Islet precursor cell (in vitro differentiated cells): ENCODE measurements around the gene ABCA8.
A peak's percentile ranks its signal among the peaks of the same experiment; 100 is the strongest.

Source experiments
- DNase-seq: peaks from one replicate; pipeline ENCODE4 v3.0.0-alpha.2; 2018

Gene ABCA8

DNA sequence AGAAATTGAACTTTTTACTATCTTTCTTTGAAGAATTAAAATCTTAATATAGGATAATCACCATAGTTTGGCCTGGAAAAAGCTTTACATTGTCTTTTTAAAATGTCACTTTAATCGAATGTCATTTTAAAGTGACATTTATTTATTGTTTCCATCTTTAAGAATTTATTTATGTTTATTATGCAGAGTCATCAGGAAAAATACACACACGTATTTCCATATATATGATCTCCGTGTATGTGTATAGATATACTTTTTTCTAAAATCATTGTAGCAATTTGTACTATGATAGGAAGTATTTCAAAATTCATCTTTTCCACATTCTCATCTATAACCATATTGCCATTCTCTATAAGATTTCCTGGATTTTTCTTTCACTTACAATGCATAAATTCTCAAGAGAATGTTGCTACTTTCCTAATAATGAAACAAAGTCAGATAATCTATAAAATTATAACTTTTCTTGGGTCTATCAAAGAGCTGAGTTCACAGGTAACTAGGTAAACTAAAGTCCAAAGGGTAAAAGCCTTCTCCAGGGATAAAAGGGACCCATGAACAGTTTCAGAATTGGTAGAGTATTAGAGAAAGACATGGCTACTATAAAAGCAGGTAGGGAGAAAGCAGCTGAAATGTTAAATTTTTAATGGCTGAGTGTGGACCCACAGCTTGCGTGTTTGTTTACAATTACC lies 11.9 kb downstream of the ABCA8 start:
- no peak for DNase-seq

DNA sequence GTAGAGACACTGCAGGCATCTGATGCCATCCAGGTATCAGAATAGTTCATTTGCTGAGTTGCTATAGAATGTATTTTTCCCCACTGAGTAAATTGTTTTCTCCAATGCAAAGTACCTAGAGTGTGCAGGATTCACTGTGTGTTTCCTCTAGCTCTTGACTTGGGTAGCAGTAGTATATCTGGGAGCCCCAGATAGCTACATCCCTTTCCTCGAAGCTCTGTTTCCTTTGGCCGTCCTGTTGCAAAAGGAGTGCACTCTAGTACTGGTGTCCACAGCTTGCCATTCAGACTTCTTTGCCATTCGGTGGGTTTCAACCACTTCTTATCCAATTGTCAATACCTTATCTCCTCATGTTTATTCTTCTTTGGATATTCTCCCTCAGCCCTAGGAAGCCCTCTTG lies 12.8 kb downstream of the ABCA8 start:
- no peak for DNase-seq

DNA sequence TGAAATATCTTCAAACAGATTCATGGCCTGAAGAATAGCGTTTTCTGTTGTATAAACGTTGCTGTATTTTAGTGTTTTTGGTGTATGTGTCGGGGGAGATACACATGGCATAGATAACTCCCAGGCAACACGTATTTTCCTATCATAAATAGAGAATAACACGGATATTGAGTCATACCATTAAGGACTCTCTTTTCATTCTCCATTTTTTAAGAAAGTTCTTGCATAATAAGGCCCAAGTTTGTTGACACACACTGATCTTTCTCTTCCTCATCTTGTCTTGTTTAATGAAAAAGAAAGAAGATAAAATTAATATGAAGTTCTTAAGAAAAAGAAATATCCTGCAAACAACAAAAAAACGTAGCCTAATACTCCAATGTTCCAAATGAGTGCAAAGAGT lies 13.4 kb downstream of the ABCA8 start:
- DNase-seq: no peak

DNA sequence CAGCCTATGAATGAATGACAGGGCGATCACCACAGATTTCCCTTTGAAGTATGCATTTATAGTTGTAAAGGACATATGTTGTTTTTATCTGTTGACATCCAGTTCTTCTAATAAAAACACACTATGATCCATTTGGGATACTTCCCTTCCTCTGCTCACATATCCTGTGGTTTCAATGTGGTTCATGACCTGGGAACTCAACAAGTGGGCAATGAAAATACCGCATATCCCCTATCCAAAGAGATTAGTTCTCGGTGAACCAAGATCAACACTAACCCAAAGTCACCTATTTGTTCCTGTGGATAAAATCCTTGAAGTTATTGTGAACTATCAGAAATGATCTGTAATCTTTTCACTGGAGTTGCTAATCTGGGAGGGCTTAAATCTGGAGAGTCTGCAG lies 16.0 kb downstream of the ABCA8 start:
- no peak for DNase-seq

DNA sequence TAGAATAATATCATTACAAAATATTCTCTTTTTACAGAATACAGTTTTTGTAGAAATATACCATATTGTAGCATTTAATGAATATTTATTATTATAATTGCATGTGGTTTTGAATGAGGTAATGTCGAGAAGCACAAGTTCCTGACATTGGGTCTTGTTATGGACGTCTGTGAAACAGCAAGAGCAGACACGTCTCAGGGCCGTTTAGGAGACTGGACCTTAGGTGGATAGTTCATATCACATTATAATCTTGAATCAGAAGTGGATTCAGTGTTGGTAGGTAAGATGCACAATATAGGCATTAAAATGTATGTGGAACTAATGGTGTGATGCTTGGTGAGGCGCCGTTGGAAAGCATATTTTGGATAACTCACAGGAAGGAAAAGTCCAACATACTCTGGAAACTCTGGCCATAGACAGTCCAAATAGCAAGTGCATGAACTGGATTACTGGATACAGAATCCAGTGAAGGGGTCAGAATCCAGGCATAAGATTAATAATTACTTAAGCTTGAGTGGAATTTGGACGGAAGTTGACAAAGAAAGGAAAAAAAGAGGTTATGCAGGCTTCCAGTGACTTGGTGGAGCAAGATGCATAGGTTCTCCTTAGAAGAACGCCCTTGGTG lies 17.2 kb downstream of the ABCA8 start:
- DNase-seq: no peak

DNA sequence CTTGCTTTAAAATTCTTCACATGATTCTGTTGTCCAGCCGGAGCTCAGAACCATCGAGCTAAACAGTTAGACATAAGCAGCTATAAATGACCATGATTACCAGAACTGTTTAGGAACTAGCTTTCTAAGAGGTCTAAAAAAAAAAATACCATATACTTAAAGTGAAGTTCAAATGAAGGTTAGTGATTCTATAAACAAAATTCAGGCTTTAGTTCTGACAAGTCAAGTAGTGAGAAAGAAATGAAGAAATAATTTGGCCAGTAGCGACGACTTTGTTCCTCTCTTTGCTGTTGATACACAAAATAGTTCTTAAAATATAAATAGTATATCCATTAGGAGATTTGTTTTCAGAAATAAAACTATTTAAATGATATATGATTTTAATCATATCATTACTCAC lies 27.7 kb downstream of the ABCA8 start:
- no peak for DNase-seq

DNA sequence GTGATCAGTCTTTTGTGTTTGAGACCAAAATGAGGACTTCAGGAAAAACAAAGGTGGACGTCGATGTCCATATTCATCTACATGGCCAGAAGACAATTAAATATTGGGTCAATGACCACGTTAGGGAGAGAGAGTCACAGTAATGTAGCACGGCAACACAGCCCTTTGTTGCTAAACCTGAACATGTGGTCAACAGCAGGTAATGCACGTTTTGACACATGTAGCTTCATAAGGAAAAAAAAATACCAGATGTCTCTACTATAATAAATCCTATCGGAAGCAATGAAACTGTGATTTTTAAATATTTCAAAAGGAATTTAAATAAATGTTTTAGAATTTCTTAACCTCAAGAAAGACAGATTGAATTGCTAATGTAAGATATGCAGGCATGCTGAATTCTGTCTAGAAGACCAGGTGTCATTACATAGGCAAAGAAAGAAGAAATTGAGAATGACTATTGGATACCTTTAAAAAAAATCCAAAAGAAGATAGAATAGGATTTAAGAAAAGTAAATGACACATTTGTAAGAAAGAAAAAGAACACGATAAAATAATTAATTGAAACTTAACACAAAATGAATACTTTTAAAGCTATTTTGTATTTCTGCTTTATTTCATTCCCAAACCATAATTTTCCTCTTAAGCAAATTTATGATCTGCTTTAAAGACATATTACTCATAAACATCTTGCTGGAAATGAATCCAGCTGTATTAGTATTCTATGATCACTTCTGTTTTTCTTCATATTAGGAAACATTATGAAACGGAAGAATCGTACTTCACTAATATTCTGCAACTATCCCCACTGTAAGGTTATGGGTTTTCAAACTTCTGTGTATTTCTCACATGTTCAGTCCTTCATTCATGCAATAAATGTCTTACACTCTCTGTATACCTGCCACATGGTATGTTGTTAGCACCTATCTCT lies 30.1 kb downstream of the ABCA8 start:
- no peak for DNase-seq

DNA sequence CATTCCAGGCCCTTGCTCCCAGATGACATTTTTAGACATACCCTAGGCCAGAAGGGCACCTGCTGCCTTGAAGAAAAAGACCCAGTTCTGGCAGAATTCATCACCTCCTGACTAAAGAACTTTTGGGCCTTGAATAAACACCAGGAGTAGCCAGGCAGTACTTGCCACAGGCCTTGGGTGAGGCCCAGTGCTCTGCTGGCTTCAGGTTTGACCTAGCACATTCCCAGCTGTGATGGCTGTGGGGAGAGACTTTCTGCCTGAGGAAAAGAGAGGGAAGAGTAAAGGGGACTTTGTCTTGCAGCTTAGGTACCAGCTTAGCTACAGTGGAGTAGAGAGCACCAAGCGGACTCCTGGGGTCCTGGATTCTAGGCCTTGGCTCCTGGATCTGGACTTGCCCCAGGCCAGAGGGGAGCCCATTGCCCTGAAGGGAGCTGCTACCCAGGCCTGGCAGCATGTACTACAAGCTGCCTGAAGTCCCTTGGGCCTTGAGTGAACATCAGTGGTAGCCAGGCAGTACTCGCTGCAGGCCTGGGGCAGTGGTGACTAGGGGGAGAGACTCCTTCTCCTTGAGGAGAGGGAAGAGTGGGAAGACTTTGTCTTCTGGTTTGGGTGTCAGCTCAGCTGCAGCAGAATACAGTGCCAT lies 44.3 kb downstream of the ABCA8 start:
- no peak for DNase-seq

DNA sequence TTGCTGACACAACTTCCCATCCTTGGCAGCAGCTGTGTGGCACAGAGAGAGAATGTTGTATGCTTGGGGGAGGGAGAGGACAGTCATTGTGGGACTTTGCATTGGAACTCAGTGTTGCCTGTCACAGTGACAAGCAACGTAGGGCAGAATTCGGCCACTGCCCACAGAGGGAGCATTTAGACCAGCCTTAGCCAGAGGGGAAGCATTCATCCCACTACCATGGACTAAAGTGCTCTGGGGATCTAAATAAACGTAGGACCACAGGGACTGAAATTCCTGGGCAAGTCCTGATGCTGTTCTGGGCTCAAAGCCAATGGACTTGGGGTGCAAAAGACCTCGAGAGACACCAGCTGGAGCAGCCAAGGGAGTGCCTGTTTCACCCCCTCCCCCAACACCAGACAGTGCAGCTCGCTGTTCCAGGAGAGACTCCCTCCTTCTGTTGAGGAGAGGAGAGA lies 44.9 kb downstream of the ABCA8 start:
- DNase-seq: peak; percentile 62

DNA sequence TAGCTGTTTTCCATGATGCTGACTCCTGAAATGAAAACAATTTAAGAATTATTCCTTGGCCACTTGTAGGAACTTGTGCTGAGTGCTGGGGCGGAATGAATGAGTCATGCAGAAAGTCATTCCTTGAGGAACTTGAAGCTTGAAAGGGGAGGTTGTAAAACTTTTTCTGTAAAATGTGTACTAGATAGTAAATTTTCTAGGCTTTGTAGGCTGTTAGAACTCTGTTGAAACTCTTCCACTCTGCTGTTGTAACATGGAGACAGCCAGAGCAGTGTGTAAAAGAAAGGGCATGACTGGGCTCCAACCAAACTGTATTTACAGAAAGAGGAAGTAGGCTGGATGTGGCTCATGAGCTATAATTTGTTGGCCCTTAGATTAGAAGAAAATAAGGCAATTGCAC lies 46.1 kb downstream of the ABCA8 start:
- DNase-seq: peak; percentile 87

DNA sequence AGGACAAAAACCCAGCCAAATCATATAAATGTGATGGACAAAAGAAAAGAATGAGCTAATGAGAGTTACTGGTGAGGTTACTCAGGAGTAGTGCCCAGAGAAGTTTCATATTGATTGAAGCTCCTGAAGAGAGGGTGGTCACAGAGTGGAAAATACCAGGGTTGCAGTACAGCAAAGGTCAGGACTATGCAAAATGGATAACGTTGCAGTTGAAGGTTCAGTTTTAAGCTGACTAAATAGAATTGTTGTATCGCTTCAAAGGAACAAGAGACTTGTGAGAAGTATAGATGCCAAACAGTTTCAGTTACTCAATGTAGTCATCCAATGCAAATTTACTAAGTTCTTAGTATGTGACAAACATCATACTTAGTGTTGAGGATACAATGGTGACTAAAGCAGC lies 47.1 kb downstream of the ABCA8 start:
- DNase-seq: no peak

DNA sequence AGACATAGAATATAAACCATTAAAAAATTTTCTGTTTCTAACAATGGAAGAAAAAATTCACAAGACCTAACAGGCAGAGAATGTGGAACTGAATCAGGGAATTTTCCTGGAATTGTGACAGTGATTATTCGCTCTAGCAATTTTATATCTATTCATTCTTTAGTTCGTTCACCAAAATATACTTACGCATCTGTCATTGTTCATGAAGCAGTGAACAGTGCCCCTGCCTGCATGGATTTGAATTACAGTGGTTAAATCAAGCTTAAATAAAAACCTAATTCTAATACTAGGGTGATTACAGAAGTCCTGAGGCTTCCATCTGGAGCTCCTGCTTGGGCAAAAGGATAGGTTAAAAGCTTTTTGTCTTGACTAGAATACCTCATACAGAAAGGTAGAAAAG lies 48.6 kb downstream of the ABCA8 start:
- DNase-seq: no peak

DNA sequence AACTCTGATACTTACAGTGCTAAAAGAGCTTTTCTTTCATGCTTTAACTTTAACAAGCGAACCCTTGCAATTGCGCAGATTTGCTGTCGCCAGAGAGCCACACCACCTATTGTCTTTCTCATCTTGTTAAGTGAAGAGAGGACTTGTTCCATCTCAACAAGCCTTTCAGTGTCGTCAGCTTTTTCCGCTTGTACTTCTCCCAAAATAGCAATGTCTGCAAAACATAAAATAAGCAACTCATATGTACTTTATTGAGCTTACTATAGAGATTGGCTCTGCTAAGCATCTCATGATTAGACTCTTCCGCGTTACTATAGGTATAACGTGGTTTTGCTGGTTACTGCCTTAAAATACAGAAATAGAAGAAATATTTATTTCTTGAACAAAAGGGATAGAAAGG lies 51.9 kb downstream of the ABCA8 start:
- no peak for DNase-seq

DNA sequence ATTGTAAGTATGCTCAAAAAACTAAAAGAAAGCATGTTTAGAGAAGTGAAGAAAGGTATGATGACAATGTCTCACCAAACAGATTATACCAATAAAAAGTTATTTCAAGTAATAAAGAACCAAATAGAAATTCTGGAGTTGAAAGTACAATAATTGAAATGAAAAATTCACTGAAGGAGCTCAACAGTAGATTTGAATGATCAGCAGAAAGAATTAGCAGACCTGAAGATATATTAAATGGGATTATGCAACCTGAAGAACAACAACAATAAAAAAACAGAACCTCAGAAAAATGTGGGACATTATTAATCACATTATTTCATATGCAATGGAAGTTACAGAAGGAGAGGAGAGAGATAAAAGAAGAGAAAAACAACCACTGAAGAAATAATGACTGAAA lies 57.6 kb downstream of the ABCA8 start:
- no peak for DNase-seq

DNA sequence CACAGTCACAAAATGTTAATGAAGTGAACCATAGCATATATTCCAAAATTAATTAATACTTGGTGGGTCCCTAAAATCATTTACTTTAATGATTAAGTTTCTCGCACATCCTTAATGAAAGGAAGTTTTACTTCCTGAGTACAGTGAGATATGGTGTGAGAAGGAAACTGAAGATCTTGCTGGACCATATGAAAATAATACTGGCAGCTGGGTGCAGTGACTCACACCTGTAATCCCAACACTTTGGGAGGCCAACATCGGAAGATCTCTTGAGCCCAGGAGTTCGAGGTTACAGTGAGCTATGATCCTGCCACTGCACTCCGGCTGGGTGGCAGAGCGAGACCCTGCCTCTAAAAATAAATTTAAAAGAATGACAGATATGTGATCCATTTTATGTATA lies 62.5 kb downstream of the ABCA8 start:
- DNase-seq: no peak

DNA sequence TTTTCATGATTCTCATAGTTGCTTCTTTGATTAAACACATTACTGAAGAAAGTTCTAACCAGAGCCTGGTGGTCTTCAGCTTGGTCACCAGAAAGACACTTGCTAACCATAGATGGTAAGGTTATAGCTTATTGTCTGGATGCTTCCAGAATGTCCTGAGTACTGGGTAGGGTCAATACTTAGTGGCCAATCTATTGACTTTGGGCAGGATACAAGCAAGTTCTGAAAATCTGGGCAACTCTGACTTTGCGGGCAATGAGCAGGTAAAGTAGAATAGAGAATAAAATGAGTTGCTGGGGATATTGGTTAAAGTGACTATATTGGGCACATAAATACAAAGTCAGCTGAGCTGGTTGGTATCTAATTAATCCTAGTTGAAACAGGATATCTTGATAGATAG lies 63.0 kb downstream of the ABCA8 start:
- DNase-seq: no peak

DNA sequence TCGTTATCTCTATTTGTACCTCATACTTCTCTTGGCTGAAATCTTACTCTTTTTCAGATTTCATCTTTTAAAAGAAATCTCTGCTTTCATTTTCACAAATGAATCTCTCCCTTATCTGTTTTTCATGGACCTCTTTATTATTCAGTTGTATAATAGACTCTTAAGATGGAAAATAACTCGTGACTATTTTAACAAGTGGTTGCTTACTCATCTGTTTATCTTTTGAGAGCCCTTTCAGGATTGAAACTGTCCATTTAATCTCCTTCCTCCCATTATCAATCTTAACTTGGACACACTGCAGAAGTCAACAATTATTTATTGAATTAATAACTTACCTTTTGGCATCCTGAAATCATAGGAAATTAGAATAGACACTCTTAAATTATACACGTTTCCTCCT lies 68.8 kb downstream of the ABCA8 start:
- no peak for DNase-seq

DNA sequence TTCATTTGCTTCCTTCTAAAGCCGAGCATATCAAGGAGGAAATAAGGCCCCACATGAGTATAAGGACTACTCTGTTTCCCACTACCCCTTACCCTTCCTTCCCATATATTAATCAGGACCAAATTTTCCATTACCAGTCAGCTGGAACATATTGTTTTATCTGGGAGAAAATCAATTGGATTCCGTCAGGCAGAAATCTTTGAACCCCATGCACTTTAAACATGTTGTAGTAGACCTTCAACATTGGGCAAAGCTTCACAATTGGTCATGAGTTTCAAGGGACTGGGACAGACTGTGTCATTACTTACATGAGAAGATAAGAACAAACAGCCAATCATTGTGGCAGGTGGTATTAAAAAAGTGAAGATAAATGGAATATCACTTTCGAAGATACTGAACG lies 70.3 kb downstream of the ABCA8 start:
- no peak for DNase-seq

DNA sequence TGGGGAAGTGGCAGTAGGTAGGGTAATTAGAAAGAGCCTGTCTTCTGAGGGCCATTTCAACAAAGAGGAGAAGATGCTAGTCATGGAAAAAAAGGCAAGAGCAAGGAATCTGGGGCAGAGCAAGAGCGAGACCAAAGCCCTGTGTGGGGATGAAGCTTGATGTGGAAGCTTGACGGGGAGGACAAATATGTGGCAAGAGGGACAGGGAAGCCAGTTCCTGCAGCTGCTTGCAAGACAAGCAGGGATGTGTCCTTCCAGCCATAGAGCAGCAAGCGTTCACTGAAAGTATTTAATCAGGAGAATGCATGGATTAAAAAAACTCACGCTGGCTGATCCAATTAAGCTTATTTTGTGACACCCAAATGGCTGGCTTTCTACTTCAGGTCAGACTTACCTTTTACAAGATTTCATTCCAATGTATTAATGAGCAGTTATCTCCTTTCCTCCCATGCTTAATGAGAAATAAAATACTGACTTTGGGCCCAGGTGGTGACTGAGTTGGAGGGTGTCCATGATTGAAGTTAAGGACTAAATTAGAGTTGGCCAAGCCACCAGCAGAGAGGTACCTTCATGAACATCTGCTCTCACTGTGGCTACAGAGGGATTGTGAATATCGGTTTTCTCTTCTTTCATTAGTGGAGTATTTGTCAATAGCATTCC lies 76.8 kb downstream of the ABCA8 start:
- no peak for DNase-seq

DNA sequence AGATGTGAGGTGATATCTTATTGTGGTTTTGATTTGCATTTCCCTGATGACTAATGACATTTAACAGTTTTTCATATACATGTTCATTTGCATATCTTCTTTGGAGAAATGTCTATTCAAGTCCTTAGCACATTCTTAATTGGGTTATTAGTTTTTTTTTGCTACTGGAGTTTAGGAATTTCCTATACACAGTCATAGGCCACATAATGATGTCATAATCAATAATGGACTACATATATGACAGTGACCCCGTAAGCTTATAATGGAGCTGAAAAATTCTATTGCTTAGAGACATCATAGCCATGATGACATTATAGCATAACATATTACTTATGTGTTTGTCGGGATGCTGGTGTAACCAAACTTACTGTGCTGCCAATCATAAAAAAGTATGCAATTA lies 83.7 kb downstream of the ABCA8 start:
- DNase-seq: no peak

DNA sequence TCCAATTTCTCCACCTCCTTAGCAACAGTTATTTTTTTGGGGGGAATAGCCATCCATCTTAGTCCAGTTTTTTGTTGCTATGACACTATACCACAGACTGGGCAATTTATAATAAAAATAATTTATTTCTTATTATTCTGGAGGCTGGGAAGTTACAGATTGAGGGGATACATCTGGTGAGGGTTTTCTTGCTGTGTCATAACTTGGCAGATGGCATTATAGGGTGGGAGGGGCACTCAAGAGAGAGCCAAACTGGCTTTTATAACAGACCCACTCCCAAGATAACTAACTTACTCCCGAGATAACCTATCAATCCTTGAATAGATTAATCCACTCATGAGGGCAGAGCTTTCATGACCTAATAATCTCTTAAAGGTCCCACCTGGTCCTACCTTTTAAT lies 84.2 kb downstream of the ABCA8 start:
- DNase-seq: no peak

DNA sequence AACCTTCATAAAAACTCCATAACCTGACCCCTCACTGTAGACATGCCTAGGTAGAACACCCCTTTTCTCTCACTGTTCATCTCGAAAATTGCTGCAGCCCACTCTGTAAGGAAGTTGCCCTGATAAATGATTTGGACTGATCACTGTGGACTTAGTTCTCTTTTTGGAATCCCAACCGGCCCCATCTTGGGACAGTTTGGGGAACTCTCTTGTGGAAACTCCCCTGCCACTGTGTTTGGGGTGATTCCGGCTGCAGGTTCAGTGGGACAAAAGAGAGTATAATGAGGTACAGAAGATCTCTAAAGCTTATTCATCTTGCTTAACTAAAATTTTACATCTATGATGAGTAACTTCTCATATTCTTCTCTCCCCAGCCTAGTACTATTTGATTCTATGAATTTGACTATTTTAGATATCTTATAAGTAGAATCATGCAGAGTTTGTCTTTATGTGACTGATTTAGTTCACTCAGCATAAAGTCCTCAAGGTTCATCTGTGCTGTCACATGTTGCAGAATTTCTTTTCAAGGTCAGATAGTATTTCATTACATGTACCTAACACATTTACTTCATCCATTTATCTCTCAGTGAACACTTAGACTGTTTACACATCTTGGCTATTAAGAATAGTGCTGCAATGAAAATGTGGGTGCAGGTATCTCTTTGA lies 84.9 kb downstream of the ABCA8 start:
- DNase-seq: no peak
